GM12801 (cell line): ENCODE data around the gene KCNMA1.

Experiments
- TF ChIP-seq, protein P1 (sequence below): IDR thresholded peaks from one replicate; pipeline ENCODE4 v1.5.1; 2011; ENCODE audit warnings: control low read depth; ENCODE audit not compliant: insufficient read length; ENCODE audit errors: extremely low read depth

KCNMA1 gene

DNA sequence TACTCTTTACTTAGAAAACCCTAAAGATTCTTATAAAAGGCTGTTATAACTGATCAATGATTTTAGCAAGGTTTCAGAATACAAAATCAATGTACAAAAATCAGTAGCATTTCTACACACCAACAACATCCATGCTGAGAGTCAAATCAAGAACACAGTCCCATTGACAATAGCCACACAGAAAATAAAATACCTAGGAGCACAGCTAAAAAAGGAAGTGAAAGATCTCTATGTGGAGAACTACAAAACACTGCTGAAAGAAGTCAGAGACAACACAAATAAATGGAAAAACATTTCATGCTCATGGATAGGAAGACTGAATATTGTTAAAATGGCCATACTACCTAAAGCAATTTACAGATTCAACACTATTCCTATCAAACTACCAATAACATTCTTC is 427.0 kb downstream of the KCNMA1 start:
- TF ChIP-seq, protein P1, sequence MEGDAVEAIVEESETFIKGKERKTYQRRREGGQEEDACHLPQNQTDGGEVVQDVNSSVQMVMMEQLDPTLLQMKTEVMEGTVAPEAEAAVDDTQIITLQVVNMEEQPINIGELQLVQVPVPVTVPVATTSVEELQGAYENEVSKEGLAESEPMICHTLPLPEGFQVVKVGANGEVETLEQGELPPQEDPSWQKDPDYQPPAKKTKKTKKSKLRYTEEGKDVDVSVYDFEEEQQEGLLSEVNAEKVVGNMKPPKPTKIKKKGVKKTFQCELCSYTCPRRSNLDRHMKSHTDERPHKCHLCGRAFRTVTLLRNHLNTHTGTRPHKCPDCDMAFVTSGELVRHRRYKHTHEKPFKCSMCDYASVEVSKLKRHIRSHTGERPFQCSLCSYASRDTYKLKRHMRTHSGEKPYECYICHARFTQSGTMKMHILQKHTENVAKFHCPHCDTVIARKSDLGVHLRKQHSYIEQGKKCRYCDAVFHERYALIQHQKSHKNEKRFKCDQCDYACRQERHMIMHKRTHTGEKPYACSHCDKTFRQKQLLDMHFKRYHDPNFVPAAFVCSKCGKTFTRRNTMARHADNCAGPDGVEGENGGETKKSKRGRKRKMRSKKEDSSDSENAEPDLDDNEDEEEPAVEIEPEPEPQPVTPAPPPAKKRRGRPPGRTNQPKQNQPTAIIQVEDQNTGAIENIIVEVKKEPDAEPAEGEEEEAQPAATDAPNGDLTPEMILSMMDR: no peak

DNA sequence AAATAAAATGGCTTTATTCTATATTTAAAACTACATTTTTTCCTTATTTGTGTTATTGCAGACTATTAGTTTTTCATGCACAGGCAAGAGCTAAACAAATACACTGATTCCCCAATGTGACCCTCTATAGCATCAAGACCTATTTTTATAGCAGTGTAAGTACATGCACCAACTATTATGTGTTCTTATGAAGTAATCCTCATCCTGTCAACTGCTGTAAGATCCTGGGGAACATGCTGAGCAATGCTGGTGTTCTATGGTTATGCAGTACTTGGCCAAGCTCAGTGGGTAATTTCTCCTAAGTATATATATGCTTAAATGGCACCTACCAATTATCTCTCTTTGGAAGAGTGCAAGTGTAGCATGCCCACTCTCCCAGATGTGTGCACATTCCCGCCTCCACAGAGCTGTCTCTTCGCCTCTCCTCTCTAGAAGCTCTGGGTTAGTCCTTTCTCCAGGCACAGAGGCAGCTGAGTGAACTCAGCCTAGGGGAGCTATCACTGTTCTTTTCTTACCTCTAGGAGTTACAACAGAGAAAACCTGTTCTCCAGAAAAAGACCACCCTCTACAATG is 428.8 kb downstream of the KCNMA1 start:
- TF ChIP-seq, protein P1: no peak

DNA sequence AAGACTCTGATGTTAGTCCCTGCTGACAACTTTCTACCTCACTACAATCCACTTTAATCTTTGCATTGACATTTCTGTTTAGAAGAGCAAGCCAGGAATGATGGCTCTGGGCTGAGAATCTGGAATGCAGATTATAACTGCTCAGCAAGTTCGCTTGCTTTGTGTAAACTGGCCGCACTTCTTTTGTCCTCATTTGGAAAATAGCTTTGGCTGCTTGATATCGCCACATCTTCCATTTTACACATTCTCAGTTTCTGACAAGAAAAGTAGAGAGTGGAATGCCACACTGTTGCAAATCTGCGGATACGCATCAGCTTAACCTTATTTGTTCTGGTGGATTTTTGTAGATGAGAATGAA is 429.8 kb downstream of the KCNMA1 start:
- TF ChIP-seq, protein P1: no peak

DNA sequence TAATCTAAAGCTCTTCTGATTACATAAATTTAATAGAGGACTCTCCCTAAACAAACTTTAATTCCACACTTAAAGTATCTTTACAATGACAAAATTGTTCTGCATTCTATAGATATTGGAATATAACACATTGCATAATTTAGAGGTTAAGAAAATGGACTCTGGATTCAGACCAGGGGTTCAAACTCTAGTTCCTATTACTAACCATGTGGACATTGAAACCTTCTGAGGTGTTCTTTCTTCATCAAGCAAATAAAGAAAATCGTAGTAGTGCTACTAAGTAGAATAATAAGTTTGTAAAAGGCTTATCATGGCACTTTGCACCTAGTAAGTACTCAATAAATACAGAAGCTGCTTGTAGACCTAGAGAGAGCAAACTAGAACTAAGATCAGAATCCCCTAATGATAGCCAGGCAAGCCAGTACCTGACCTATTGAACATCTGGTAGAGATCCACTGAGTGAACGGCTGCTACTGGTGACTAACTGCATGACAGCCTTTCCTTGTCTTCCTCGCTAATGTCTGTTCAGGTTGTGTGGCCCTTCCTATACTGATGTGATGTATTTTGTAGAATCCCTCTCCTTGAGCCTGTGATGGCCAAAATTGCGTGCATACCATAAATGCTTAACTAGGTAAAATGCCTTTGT is 430.3 kb downstream of the KCNMA1 start:
- TF ChIP-seq, protein P1: no peak

DNA sequence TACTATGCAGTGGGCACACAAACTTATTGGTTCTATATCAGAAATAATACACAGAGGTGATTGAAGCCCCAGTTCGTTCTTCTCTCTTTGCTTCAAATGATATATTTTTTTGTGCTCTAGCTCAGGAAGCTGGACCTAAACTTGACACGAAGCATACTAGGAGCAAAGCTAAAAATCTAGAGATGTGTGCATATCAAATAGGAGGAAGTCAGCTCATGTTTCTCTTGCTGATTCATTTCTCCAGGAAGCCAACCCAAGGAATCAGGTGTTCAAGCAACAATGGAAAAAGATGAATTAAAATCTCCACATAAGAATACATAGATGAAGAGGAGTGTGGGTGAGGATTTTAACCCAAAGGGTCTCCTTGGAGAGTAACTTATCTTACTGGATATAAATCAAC is 432.5 kb downstream of the KCNMA1 start:
- TF ChIP-seq, protein P1: no peak

DNA sequence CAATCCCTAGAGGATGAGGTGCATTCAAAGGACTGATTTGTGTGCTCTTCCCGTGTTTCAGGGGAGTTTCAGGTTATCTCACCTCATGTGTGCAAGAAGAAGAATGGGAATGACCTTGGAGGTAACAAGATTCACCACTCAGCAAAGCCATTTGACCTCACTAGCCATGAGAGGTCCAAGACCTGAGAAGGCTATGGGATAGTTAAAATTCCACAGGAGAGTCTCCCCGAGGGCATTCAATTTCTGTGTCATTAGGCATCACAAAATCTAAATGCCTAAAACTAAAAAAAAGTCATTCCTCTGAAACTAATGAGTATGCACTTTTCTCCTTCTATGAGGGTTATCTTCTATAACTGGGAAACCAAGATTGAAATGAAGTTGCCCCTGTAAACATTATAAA is 433.4 kb downstream of the KCNMA1 start:
- TF ChIP-seq, protein P1: no peak

DNA sequence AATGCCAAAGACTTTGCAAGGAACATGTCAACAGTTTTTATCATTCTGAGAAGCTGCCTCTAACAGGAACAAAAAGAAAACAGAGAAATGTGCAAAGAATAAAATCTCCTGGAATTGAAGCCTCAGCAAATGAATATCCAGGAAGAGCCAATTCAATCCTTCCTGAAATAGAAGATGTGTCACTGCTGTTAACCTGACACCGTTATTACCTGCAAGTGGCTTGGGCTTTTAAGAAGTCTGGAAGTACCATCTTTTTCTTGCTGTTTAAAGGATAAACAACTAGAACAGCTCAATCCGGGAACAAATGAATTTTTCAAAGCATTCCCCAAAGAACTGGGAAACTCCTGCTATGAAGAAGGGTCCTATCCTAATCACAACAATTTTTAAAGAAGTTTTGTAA is 434.8 kb downstream of the KCNMA1 start:
- TF ChIP-seq, protein P1: no peak
